Measurements from ENCODE around the gene PSAPL1.

The PSAPL1 gene

DNA sequence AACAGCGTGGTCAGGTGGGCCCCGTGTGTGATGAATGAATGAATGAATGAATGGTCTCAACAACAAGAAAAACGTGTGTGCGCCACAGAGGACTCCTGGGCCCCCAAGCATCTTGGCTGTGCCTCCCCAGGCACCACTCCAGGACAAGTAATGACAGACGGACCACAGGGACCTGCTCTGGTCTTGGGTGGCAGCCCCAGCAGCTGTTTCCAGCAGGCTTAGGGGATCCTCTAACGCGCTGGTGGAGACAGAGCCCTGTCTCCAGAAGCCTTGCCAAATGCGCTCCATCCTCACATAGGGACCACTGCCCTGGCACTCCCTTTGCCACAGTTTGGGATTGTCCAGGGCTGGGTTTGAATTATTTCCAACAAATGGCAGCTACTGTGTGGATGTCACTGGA, 39.1 kb downstream of the PSAPL1 start:
- no peak for DNase-seq

DNA sequence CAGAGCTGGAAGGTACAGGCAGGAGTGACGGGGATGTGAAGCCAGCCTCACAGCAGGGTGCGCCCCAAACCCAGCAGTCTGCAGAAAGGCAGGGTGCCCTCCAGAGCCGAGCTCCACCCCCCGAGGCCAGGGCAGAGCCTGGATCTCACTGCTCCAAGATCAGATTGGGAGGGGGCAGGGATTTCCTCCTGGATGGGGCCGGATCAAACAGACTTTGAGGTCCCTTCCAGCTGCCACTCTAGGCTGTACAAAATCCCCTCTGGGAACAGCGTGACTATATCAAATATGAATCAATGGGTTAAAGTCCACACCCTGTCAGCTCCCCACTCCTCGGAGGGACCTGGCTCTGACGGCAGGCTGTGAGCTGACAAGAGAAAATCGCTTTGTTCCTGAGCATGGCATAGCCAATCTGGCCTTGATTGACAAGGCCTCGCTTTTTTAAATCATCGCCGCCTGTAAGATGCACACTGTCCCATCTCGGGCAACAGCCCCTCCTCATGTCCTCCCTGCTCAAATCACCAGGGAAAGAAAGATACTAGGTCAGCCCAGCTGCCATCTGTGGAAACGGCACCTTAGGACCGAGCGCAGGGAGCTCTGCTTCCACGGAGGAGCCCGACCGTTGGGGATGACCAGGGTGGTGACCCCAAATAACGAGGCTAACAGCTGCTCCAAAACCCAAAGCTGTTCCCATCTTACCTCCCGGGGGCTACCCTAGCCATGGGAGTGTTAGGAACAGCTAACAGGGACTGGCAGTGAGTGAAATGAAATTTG, 39.9 kb downstream of the PSAPL1 start:
- DNase-seq, result no peak

DNA sequence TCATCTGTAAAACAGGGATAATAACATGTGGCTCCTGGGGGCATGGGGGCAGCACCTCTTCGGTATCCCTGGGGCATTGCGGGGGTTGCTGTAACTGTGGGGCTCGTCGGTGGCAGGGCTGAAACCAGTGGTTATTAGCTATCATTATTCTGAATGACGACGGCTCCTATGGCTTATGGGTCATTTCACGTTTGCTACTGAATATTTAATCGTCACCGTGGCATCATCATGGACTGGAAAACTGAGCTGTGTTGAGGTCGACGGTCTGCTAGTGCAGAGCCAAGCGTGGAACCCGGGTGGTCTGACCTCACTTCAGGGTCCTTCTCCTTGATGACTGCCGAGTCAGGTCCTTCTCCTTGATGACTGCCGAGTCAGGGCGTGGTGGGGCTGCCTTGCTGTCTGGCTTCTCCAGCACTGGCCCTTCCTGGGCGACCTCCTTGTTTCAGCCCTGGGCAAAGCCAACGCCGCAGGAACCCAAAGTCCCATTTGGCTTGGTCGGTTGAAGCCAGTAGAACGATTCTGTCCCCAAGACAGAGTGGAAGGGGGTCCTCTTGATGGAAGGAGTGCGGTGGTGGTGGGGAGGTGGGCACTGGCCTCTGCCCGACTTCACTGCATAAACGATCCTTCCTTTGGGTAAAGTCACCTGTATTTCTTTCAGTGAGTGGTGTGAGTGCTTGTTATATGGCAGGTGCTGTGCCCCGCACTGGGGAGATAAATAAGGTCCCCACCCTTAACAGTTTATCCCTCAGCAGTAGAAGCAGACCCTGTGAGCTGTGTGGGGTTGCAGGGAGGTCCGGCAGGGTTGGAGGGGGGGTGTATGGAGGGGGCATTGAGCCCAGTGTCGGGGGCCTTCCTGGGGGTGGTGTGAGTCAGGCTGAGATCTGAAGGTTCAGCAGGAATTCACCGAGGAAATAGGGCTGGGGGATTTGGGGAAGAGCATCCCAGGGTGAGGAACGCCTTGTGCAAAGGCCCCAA, 40.8 kb downstream of the PSAPL1 start:
- DNase-seq, result no peak

DNA sequence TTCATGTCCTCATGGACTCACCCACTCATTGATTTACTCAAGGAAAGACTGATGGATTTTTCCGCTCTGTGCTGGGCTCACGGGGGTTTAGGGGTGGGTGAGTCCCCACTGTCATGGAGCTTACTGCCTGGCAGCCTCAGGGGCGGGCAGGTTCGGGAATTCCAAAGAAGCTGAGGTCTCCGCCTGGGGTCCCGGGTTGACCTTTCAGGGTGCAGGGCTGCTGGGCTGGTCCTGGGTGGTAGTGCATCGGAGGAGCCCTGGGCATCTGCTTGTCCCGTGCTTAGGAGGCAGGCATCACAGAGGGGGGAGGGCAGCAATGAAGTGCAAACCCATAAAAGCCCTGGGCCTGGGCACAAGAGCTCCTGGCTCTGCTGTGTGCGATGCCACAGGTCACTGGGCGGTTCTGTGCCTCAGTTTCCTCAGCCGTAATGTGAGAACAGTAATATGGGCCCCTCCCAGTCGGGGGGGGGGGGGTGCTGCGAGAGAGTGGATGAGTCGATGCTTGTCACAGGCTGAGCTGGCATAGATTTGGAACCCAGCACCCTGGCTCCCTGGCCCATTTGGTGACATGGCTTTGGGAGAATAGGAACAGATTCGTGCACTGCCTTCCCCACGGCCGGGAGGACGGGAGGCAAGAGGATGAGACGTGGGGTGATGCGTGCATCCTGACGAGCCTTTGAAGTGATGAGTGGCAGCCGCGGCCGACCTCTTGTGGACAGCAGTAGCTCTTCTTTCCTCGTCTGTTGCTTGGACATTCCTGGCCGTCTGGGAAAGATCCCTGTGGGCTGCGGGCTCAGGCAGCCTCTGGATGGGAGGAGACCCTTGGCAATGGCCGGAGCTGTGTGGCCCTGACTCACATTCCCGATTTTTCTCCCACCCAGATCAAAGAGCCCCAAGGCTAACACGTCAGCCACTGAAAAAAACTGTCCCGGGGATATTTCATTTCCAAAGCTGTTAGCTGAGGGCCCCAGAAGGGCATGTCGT, 42.0 kb downstream of the PSAPL1 start:
- no peak for DNase-seq

GRCh38 chr4:7391637-7392437, 42.9 kb downstream of the PSAPL1 start:
- no peak for DNase-seq

- DNase-seq, result no peak
These were observed 43.7 kb downstream of the PSAPL1 start for GRCh38 chr4:7390906-7391636.

DNA sequence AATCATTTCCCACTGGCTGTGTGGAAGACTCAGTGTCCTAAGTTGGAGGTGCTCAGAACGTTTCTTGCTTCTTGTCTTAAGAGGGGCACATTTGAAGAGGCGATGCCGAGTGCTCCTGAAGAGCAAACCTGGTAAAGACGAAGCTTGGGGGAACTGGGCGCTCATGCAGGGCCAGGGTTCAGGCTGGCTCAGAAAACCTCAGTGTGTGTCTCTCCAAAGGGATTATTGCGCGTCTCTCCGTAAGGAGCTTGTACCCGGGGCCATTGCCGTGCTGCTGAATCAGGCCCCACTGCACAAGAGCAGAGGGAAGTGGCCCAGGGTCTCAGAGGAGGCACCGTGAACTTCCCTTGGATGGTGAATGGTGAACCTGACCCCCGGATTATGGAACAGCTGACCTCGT, 44.4 kb downstream of the PSAPL1 start:
- DNase-seq, result no peak

- DNase-seq, result no peak
These were observed 45.0 kb downstream of the PSAPL1 start for GRCh38 chr4:7389719-7390118.

GRCh38 chr4:7389101-7389701, 45.5 kb downstream of the PSAPL1 start:
- DNase-seq, result no peak

DNA sequence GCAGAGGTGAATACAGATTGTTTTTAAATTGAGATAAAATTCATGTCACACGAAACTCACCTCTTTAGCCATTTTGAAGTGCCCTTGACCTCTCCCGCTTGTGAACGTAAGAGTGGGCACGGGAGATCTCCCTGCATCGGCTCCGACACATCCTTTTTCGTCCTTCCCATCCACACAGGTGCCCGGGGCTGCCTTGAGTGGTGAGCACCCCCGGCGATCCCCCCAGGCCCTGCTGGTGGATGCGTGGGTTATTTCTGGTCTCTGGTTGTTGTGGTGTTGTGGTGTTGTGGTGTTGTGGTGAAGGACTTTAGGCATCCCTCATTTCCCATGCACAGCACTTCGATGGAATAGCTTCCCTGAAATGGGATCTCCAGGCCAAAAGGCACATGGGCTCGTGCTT, 46.1 kb downstream of the PSAPL1 start:
- DNase-seq, result no peak

DNA sequence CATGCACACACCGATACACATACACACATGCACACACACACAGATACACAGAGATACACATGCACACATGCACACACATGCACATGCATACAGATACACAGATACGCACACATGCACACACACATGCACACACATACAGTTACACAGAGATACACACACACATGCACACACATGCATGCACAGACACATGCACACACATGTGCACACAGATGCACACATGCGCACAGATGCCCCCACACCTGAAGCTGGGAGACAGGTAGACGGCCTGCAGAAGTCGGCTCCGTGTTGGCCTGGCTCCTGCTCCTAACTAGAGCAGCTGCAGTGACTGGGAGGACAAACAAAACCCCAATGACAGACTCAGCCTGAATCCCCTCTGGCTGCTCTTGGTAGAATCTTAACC, 46.8 kb downstream of the PSAPL1 start:
- no peak for DNase-seq

DNA sequence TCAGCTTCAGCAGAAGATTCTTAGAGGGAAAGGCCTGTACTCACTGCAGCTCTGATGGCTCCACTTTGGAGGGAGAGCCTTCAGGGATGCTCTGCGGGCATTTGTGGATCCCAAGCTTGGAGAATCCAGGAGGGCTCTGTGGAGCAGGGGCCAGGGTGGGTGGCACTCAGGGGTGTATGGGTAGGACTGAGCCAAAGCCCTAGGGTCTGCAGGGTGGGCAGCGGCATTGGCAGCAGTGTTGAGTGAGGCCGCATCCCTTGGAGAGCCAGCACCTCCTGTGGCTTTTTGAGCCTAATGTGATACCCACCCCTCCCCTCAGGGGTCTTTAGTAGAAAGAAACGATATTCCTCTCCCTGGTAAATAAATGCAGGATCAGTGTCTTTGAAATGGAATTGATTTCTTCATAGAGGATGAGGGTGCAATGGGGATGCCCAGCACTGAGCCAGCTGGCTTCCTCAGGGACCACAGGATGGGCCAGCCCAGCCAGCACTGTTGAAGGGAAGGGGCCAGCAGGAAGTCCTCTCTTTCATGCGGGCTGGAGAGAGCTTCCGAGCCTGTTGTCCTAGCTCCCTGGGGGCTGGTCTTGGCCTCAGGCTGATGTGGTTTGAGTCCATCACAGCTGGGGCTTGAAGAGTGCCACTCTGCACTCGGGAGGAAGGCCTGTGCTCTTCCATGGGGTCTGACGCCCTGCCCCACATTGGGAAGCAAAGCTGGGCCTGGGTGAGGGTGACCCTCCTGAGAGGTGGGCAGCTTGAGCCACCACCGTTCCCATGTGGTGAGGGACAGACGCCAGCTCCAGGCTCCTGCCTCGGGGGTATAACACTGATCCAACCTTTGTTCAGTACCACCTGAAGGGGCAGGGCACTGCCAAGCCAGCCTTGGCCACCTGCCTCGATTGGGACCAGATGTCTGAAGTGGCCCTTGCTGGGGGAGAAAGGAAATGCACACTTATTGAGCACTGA, 49.5 kb downstream of the PSAPL1 start:
- no peak for DNase-seq

- DNase-seq, result no peak
These were observed 50.5 kb downstream of the PSAPL1 start for GRCh38 chr4:7384003-7384928.

DNA sequence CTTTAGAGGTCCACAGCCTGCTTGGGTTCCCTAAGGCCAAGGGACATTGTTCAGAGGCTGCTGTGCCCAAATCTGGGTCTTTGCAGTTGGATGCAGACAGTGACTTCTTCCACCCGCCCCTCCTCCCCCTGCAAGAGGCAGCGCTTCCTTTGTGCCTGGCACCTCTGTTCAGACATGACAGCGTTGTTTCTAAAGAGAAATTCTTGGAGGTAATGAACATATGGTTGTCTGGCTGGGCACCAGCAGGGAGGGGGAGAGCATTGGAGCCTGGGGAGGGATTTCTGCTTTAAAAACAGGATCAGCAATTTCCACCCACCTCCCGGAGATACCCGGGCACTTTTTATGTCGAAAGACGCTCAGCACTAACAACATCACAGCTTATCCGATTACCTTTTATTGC, 51.5 kb downstream of the PSAPL1 start:
- no peak for DNase-seq

- no peak for DNase-seq
These were observed 52.1 kb downstream of the PSAPL1 start for GRCh38 chr4:7382634-7383014.

DNA sequence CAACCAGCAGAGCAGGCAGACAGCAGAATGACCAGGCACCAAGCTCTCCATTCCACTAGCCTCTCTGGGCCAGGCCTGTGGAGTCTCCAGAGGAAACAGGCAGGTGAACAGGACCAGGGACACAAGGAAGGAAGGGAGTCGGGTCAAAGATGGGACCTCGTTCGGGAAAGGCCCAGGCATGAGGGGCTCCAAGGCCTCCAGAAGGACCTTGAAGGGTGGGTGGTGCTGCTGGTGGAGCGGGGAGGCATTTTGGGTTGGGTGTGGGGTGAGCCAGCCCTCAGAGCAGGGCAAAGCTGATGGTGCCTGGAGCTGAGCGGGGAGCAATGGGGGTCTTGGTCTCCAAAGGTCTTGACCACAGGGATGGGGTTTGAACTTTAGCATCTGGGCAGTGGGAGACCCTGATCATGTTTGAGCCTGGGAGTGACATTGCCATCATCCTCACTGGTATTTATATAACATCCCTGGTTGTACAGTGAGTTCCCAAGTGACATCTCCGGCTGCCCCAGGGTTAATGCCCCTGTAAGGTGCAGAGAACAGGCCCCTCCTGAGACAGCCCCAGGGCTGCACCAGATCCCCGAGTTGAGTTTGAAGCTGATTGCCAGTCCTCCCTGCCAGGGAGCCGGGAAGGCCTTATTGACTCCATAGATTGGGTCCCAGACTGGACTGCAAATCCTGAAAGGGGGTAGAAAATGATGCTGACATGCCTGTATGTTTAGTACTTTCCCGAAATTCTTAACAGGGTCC, 52.7 kb downstream of the PSAPL1 start:
- DNase-seq, result no peak

- no peak for DNase-seq
These were observed 53.4 kb downstream of the PSAPL1 start for GRCh38 chr4:7381221-7381889.

Data from suppressor macrophage (primary cell).